BLaER1 (cell line): ENCODE data around the gene LTN1.
"Not testable (repeated sequence)": the region's sequence is repeated elsewhere in the genome, so short reads cannot be mapped to it uniquely, and the experiment has no call there.

Source experiments
- H3K27ac ChIP-seq: shearing (Covaris generic); formaldehyde crosslinking; 2 replicates; pipeline ENCODE4 v1.8.1; 2022
- H3K27me3 ChIP-seq: shearing (Covaris generic); formaldehyde crosslinking; 2 replicates; pipeline ENCODE4 v1.8.1; 2022
- H3K36me3 ChIP-seq: shearing (Covaris generic); formaldehyde crosslinking; 2 replicates; pipeline ENCODE4 v1.8.1; 2022
- H3K4me1 ChIP-seq: shearing (Covaris generic); formaldehyde crosslinking; 2 replicates; pipeline ENCODE4 v1.8.1; 2022
- H3K4me2 ChIP-seq: shearing (Covaris generic); formaldehyde crosslinking; 2 replicates; pipeline ENCODE4 v1.8.1; 2022
- H3K4me3 ChIP-seq: shearing (Covaris generic); formaldehyde crosslinking; 2 replicates; pipeline ENCODE4 v1.8.1; 2022
- H3K9ac ChIP-seq: shearing (Covaris generic); formaldehyde crosslinking; 2 replicates; pipeline ENCODE4 v1.8.1; 2022
- H3K9me3 ChIP-seq: shearing (Covaris generic); formaldehyde crosslinking; 2 replicates; pipeline ENCODE4 v1.8.1; 2022
- H4K20me1 ChIP-seq: shearing (Covaris generic); formaldehyde crosslinking; 2 replicates; pipeline ENCODE4 v1.8.1; 2022
- Cebpa-rat ChIP-seq: shearing (Covaris generic); IDR thresholded peaks from 2 replicates; pipeline ENCODE4 v1.8.1; 2022

Gene LTN1

GRCh38 chr21:29022166-29022565 lies 29.5 kb upstream of the LTN1 start:
- no peaks in the 10 kb centered on the region for H4K20me1 ChIP-seq
- no peak overlapping the region for H3K27ac ChIP-seq
- no peak for TF ChIP-seq Cebpa-rat
- H3K4me2 ChIP-seq, result no peak overlapping the region
- H3K4me1 ChIP-seq, result peaks cover 39% of the 10 kb centered on the region
- H3K9me3 ChIP-seq, result no peaks in the 10 kb centered on the region
- no peaks in the 10 kb centered on the region for H3K36me3 ChIP-seq
- no peak overlapping the region for H3K9ac ChIP-seq
- no peaks in the 10 kb centered on the region for H3K27me3 ChIP-seq
- H3K4me3 ChIP-seq, result no peak overlapping the region

DNA sequence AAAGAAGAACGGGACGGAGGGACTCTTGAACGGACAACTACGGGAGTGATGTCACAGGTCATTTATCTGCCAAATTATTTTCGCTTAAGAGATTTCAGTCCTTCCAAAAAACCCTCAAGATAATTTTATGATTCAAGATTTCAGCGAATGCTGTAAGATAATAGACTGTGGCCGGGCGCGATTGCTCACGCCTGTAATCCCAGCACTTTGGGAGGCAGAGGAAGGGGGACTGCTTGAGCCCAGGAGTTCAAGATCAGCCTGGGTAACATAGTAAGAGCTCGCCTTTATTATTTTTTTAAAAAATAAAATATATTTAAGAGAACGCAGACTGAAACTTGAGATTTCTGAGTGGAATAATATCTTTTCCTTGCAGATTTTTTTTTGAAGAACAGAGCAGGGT lies 25.9 kb upstream of the LTN1 start:
- H3K27ac ChIP-seq, result peak overlapping the region; percentile 82
- H3K27me3 ChIP-seq, result no peaks in the 10 kb centered on the region
- H3K4me1 ChIP-seq, result peaks cover 20% of the 10 kb centered on the region

DNA sequence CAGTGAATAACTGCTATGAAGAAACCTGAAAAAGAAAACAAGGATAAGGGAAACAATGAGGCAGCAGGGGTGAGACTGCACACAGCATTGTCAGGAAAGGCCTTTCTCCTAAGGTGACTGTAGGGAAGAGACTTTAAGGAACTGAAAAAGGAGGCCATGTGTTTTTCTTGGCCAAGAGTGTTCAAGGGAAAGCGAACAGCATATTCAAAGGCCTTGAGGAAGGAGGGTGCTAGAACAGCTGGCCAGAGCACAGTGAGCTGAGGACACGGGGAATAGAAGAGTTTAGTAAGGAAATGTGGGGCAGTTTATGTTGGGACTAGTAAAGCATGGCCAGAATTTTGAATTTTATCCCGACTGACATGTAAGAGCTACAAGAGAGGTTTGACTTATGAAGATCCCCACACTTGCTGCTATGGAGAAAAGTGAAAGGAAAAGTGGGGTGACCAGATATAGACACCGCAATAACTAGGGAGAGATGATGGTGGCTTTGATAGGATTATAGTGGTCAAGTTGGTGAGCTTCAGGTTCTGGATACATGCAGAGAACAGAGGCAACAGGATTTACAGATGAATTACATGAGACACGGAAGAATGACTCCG lies 25.1 kb upstream of the LTN1 start:
- TF ChIP-seq Cebpa-rat, result no peak
- Histone ChIP-seq H3K27ac (no peak overlapping the region), H4K20me1 (no peaks in the 10 kb centered on the region), H3K9ac (no peak overlapping the region), H3K4me1 (peaks cover 19% of the 10 kb centered on the region), H3K27me3 (no peaks in the 10 kb centered on the region), H3K36me3 (no peaks in the 10 kb centered on the region), H3K9me3 (no peaks in the 10 kb centered on the region), H3K4me2 (peak overlapping the region; percentile 91), H3K4me3 (no peak overlapping the region)

More for the DNA sequence above, 25.9 kb upstream of the LTN1 start:
- Histone ChIP-seq H4K20me1 (no peaks in the 10 kb centered on the region), H3K9me3 (no peaks in the 10 kb centered on the region), H3K4me2 (peak overlapping the region; percentile 91), H3K4me3 (peak overlapping the region; percentile 77), H3K36me3 (no peaks in the 10 kb centered on the region), H3K9ac (peak overlapping the region; percentile 77)
- no peak for TF ChIP-seq Cebpa-rat

DNA sequence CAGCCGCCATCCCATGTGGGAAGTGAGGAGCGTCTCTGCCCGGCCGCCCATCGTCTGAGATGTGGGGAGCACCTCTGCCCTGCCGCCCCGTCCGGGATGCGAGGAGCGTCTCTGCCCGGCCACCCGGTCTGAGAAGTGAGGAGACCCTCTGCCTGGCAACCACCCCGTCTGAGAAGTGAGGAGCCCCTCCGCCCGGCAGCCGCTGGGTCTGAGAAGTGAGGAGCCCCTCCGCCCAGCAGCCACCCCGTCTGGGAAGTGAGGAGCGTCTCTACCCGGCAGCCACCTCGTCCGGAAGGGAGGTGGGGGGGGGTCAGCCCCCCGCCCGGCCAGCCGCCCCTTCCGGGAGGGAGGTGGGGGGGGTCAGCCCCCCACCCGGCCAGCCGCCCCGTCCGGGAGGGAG lies 18.6 kb upstream of the LTN1 start:
- not testable (repeated sequence) for H3K9ac ChIP-seq, H3K27me3 ChIP-seq, H3K9me3 ChIP-seq, H3K4me1 ChIP-seq, H3K27ac ChIP-seq, H4K20me1 ChIP-seq, H3K4me2 ChIP-seq, H3K36me3 ChIP-seq, H3K4me3 ChIP-seq

DNA sequence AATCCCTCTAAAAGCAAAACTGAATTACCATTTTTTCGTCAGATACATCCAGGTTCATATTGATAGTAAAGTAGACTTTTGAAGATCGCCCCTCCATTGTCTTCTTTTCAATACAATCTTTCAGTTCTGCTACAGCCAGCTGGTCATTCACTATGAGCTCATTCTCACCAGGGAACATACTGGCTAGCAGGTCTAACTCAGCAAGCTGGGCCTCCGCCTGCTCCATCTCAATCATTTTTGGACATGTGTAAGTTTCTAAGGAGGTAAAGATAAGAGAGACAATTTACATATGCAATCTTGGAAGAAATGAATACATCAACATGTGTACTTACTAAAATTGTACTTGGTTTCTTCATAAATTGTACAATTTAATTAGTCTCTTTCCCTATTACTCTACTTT lies 15.7 kb upstream of the LTN1 start:
- Histone ChIP-seq H3K4me2 (no peak overlapping the region), H3K9ac (no peak overlapping the region), H4K20me1 (no peaks in the 10 kb centered on the region), H3K27ac (no peak overlapping the region), H3K4me1 (peaks cover 2% of the 10 kb centered on the region), H3K9me3 (no peaks in the 10 kb centered on the region), H3K36me3 (0 out of 2 replicates have a peak, but pooled peaks cover 3% of the 10 kb centered on the region), H3K4me3 (no peak overlapping the region), H3K27me3 (no peaks in the 10 kb centered on the region)
- TF ChIP-seq Cebpa-rat, result no peak

DNA sequence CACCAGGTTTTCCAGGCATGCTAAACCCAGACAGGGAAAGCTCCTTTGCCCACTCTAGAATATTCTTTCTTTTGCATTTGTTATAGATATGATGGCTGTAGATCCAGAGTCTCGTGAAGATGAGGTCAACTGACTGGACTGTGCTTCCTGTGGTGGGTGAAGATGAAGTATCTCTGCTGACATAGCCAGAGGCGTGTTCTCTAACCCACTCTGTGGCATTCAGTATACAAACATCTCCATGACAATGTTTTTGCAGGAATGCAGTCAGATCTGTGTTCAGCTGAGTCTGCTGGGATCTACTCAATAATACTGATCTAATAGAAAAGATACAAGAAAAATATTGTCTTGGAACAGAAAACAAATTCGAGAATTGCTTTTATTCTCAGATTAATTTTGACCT lies 15.1 kb upstream of the LTN1 start:
- no peak overlapping the region for H3K4me3 ChIP-seq
- H4K20me1 ChIP-seq, result no peaks in the 10 kb centered on the region
- H3K4me1 ChIP-seq, result peaks cover 5% of the 10 kb centered on the region
- no peak for TF ChIP-seq Cebpa-rat
- H3K36me3 ChIP-seq, result 0 out of 2 replicates have a peak, but pooled peaks cover 3% of the 10 kb centered on the region
- H3K27ac ChIP-seq, result no peak overlapping the region
- no peaks in the 10 kb centered on the region for H3K9me3 ChIP-seq
- H3K9ac ChIP-seq, result no peak overlapping the region
- H3K4me2 ChIP-seq, result no peak overlapping the region
- H3K27me3 ChIP-seq, result no peaks in the 10 kb centered on the region

GRCh38 chr21:29007135-29007534 lies 14.5 kb upstream of the LTN1 start:
- Histone ChIP-seq H3K4me1 (peaks cover 9% of the 10 kb centered on the region), H3K9me3 (no peaks in the 10 kb centered on the region), H3K4me3 (no peak overlapping the region), H3K27me3 (no peaks in the 10 kb centered on the region), H3K9ac (no peak overlapping the region), H4K20me1 (no peaks in the 10 kb centered on the region), H3K27ac (no peak overlapping the region), H3K36me3 (0 out of 2 replicates have a peak, but pooled peaks cover 3% of the 10 kb centered on the region), H3K4me2 (no peak overlapping the region)
- no peak for TF ChIP-seq Cebpa-rat

- Histone ChIP-seq H4K20me1 (no peaks in the 10 kb centered on the region), H3K4me3 (no peak overlapping the region), H3K4me1 (peaks cover 12% of the 10 kb centered on the region), H3K27me3 (no peaks in the 10 kb centered on the region), H3K27ac (no peak overlapping the region), H3K9ac (no peak overlapping the region), H3K4me2 (no peak overlapping the region), H3K36me3 (0 out of 2 replicates have a peak, but pooled peaks cover 3% of the 10 kb centered on the region), H3K9me3 (no peaks in the 10 kb centered on the region)
- TF ChIP-seq Cebpa-rat, result no peak
Observed at GRCh38 chr21:29005696-29006095, 13.0 kb upstream of the LTN1 start.

GRCh38 chr21:29002442-29003144 lies 9.9 kb upstream of the LTN1 start:
- H3K9me3 ChIP-seq, result peaks cover 5% of the 10 kb centered on the region; the same call in 1 of the 2 replicates
- 0 out of 2 replicates have a peak, but pooled peaks cover 1% of the 10 kb centered on the region for H3K36me3 ChIP-seq
- H4K20me1 ChIP-seq, result no peaks in the 10 kb centered on the region
- peak overlapping the region; percentile 69 for H3K4me3 ChIP-seq
- H3K4me2 ChIP-seq, result peak overlapping the region; percentile 93
- TF ChIP-seq Cebpa-rat, result no peak
- peaks cover 12% of the 10 kb centered on the region for H3K4me1 ChIP-seq
- H3K27ac ChIP-seq, result peak overlapping the region; percentile 87
- H3K27me3 ChIP-seq, result no peaks in the 10 kb centered on the region
- peak overlapping the region; percentile 85 for H3K9ac ChIP-seq

DNA sequence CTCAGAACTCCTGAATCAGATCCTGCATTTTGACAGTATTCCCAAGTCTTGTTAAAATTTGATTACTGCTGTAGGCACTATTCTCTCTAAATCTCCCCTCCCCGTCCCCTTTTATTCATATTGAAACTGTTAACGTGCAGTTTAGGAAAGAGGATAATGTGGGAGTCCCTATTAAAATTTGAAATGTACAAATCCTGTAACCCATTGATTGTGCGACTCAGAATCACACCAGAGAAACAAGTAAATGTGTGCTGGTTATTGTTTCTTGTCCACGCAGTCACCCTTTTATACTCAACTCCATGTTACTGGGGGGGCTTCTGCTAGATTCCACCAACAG lies 584 bp upstream of the LTN1 start:
- peak overlapping the region; percentile 81 for H3K4me2 ChIP-seq
- H3K4me1 ChIP-seq, result peaks cover 23% of the 10 kb centered on the region
- H3K27me3 ChIP-seq, result no peaks in the 10 kb centered on the region
- H3K36me3 ChIP-seq, result 0 out of 2 replicates have a peak, but pooled peaks cover 5% of the 10 kb centered on the region
- TF ChIP-seq Cebpa-rat, result no peak
- H3K4me3 ChIP-seq, result peak overlapping the region; percentile 84
- H3K9ac ChIP-seq, result peak overlapping the region; percentile 68
- H4K20me1 ChIP-seq, result no peaks in the 10 kb centered on the region
- peak overlapping the region; percentile 73 for H3K27ac ChIP-seq
- no peaks in the 10 kb centered on the region for H3K9me3 ChIP-seq
